Activated naive CD4-positive, alpha-beta T cell treated with anti-CD3 and anti-CD28 coated beads for 36 hours (primary cell): Measurements from ENCODE around the gene ZNF618. TPM values are rescaled to one million over a fixed set of nuclear protein-coding genes. Genes with fewer than 3 reads are reported as not detected.

Source experiments
- CTCF ChIA-PET: fragments of 350-600 bp; sonication (Branson Sonifier 250); formaldehyde crosslinking; loops from one replicate; lab custom pipeline; 2021; ENCODE audit warnings: antibody characterized with exemption; lab: Charles Lee
- DNase-seq: peaks from one replicate; pipeline ENCODE4 v3.0.0-alpha.2; 2020
- H3K27ac Mint-ChIP-seq: one replicate; pipeline ENCODE4 v1.8.0; 2021; ENCODE audit warnings: mild to moderate bottlenecking, mixed read lengths
- H3K27me3 Mint-ChIP-seq: one replicate; pipeline ENCODE4 v1.8.0; 2021; ENCODE audit warnings: low read depth, mixed read lengths
- H3K36me3 Mint-ChIP-seq: one replicate; pipeline ENCODE4 v1.8.0; 2021; ENCODE audit warnings: low read depth, mixed read lengths
- H3K4me1 Mint-ChIP-seq: one replicate; pipeline ENCODE4 v1.8.0; 2021; ENCODE audit warnings: low read depth, mixed read lengths
- H3K4me3 Mint-ChIP-seq: one replicate; pipeline ENCODE4 v1.8.0; 2021; ENCODE audit warnings: mild to moderate bottlenecking, moderate library complexity, mixed read lengths
- H3K9me3 Mint-ChIP-seq: one replicate; pipeline ENCODE4 v1.8.0; 2021; ENCODE audit warnings: mixed read lengths
- intact Hi-C: fragments of 100-400 bp; cut with micrococcal nuclease; formaldehyde crosslinking; loops from one replicate; pipeline ENCODE4 v1.15.1; 2023
- total RNA-seq, 2 experiments: library from RNA; stranded (reverse); gene quantifications; one replicate each; pipeline ENCODE4 v1.2.3, GENCODE V29; 2021

Gene ZNF618
- total RNA-seq, 2 experiments from 2014 or later: 0.02 to 0.10 TPM

DNA sequence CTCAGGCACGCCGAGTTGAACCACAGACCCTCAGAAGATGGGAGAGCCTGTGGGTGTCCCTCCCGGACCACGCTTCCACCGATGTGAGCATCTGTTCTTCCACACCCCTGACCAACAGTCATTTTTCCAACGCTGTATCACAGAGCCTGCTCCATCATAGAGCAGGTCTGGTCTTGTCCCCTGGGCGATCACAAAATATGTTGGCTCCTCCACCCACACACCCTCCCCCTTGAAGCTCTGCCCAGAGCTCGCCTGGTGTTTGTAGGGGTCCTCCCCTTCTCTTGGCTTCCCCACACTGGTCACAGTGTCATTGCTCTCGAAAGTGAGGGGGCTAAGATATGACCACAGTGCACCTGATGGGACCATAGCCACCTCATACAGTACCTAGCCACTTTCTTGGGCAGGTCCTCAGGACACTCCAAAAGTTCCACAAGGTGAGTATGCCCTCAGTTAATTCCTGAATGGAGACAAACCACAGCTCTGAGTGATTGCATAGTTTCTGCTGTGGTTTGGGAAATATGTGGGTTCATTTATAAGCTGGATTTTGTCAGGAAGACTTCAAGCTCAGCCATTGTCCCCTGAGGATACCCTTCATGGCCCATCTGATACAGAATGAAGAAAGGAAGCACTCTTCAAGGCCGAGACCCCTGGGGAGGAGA, 3.5 kb upstream of the ZNF618 start:
- H3K9me3 Mint-ChIP-seq: no peaks in the 10 kb centered on the region
- DNase-seq: no peak
- peaks cover 17% of the 10 kb centered on the region for H3K27me3 Mint-ChIP-seq
- H3K36me3 Mint-ChIP-seq: peaks cover 1% of the 10 kb centered on the region
- CTCF ChIA-PET: interaction anchor here (1.0 to 1.1 kb wide), 2 partner anchors 40 to 65 kb away, joined by 3 to 7 read pairs; no protein-coding TSS in a partner anchor
- intact Hi-C loops: no loop called here
- no peak overlapping the region for H3K4me3 Mint-ChIP-seq
- H3K4me1 Mint-ChIP-seq: peaks cover 4% of the 10 kb centered on the region
- H3K27ac Mint-ChIP-seq: no peak overlapping the region

GRCh38 chr9:113873446-113873845, 2.7 kb upstream of the ZNF618 start:
- no peak for DNase-seq
- Mint-ChIP-seq H3K4me1 (peaks cover 4% of the 10 kb centered on the region), H3K4me3 (no peak overlapping the region), H3K36me3 (peaks cover 1% of the 10 kb centered on the region), H3K27ac (no peak overlapping the region), H3K27me3 (peaks cover 17% of the 10 kb centered on the region), H3K9me3 (no peaks in the 10 kb centered on the region)
- CTCF ChIA-PET: interaction anchor here (1.0 to 1.1 kb wide), 2 partner anchors 41 to 65 kb away, joined by 3 to 7 read pairs; no protein-coding TSS in a partner anchor
- intact Hi-C loops: no loop called here

DNA sequence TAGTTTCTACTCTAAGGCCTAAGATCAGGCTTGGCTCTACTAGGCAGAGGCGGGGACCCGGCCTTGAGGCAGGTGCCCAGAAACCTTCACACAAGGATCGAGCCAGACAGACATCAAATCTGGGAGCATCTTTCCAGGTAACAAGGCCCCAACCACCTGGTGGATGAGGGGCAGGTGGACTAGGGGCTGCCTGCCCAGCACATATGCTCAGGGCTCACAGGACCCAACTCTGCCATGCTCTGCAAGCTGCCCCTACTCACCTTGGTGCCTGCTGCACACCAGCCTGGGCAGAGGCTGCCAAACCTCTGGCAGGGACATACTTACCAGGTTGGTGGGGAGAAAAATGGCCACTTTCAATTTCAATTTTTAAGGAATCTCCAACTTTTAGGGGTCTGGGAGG, 2.2 kb upstream of the ZNF618 start:
- H3K36me3 Mint-ChIP-seq: peaks cover 1% of the 10 kb centered on the region
- intact Hi-C loops: no loop called here
- no peaks in the 10 kb centered on the region for H3K9me3 Mint-ChIP-seq

GRCh38 chr9:113875459-113876150, 504 bp upstream of the ZNF618 start:
- DNase-seq: no peak
- peaks cover 4% of the 10 kb centered on the region for H3K4me1 Mint-ChIP-seq
- H3K4me3 Mint-ChIP-seq: peak overlapping the region; percentile 34
- H3K36me3 Mint-ChIP-seq: peaks cover 1% of the 10 kb centered on the region
- H3K27ac Mint-ChIP-seq: no peak overlapping the region
- intact Hi-C loops: loop anchor here (1.0 kb wide), 3 partner anchors 68 to 193 kb away; no protein-coding TSS in a partner anchor
- H3K9me3 Mint-ChIP-seq: no peaks in the 10 kb centered on the region
- H3K27me3 Mint-ChIP-seq: peaks cover 17% of the 10 kb centered on the region
- CTCF ChIA-PET: interaction anchor here (1.1 kb wide), 1 partner anchor 14 kb away, joined by 3 read pairs; no protein-coding TSS in a partner anchor

More for the DNA sequence above, 2.2 kb upstream of the ZNF618 start:
- Mint-ChIP-seq H3K27ac (no peak overlapping the region), H3K27me3 (peaks cover 17% of the 10 kb centered on the region), H3K4me3 (no peak overlapping the region), H3K4me1 (peaks cover 4% of the 10 kb centered on the region)
- CTCF ChIA-PET: no interaction called here
- DNase-seq: no peak

DNA sequence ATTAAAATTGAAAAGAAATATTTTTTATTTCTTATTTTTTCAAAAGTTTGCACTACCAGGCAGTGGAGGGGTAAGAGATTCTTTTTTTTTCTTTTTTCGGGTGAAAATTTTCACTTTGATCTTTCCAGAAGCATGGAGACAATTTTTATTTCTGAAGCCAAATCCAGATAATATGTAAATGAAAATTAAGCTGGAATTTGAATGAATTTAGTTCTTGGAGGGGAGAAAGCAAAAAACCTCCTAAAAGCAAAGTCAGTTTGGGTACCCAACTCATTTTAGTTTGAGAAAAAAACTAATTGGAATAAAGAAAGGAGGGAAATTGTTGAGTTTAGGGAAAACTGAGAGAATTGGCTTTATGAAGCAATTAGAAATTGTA, 872 bp downstream of the ZNF618 start:
- H3K27me3 Mint-ChIP-seq: peaks cover 17% of the 10 kb centered on the region
- H3K36me3 Mint-ChIP-seq: peaks cover 1% of the 10 kb centered on the region
- DNase-seq: no peak
- CTCF ChIA-PET: interaction anchor here (0.6 to 1.8 kb wide), 12 partner anchors 12 to 856 kb away, joined by 3 to 12 read pairs (median 3); no protein-coding TSS in a partner anchor
- intact Hi-C loops: loop anchor here (1.0 kb wide), 3 partner anchors 70 to 195 kb away; no protein-coding TSS in a partner anchor
- peak overlapping the region; percentile 80 for H3K4me3 Mint-ChIP-seq
- H3K9me3 Mint-ChIP-seq: no peaks in the 10 kb centered on the region
- H3K4me1 Mint-ChIP-seq: peaks cover 4% of the 10 kb centered on the region
- no peak overlapping the region for H3K27ac Mint-ChIP-seq

DNA sequence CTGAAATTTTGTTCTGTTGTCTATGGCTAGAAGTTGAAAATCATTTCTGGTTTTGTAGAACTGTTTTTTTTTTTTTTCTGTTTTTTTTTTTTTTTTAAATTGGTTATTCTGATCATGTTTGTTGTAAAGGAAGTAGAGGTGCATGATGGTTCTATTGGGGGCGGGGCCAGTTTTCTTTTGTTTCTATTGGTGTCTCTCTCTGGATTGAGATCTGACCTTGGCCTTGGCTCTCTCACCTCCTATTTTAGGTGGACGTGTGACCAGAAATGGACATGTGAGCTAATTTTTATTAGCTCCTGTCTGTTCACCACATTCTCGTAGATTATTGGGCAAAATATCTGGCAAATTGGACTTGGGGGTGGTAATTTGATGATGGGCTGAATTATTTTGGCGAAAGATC, 3.2 kb downstream of the ZNF618 start:
- Mint-ChIP-seq H3K4me1 (peaks cover 4% of the 10 kb centered on the region), H3K27ac (no peak overlapping the region), H3K4me3 (no peak overlapping the region), H3K27me3 (peaks cover 12% of the 10 kb centered on the region), H3K9me3 (no peaks in the 10 kb centered on the region), H3K36me3 (peaks cover 1% of the 10 kb centered on the region)
- CTCF ChIA-PET: interaction anchor here (1.0 kb wide), 1 partner anchor 14 kb away, joined by 6 read pairs; no protein-coding TSS in a partner anchor
- intact Hi-C loops: no loop called here
- peak; percentile 14 for DNase-seq

DNA sequence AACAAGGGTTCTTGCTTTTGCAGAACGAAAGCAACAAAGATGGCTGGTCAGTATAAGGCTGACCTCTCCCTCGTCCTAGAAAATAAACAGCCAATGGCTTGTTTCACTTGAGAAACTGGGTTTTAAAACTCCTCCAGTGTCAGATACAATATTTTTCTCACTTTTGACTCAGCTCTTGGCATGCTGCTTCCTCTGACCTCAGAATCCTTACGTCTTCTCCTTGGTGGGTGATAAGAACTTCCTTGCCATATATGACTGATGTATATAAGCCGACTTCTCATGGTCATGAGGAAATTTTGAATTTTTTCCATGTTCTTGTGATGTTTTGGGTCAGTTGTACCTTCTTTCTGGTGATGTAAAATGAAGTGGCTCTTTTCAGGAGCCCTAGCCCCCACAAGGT, 3.8 kb downstream of the ZNF618 start:
- CTCF ChIA-PET: interaction anchor here (0.6 kb wide), 1 partner anchor 110 kb away, joined by 3 read pairs; no protein-coding TSS in a partner anchor
- H3K4me3 Mint-ChIP-seq: no peak overlapping the region

DNA sequence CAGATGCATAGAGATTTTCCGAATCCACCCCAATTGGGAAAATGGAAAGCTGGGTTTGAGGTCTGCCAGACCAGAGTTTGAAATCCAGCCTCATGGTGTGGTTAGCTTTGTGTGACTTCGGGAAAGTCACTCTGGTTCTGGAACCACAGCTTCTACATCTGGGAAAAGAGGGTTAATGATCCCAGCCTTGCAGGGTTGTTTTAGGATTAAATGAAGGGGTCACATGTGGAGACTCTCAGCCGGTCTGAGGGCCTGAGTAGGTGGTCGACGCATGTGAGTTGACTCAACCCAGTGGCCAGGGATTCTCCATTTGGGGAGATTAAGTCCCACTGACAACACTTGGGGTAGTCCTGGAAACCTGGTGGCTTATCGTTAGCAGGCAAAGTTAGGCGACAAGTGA, 6.1 kb downstream of the ZNF618 start:
- H3K4me1 Mint-ChIP-seq: peaks cover 12% of the 10 kb centered on the region
- CTCF ChIA-PET: interaction anchor here (0.5 to 1.0 kb wide), 2 partner anchors 26 to 66 kb away, joined by 4 to 5 read pairs; no protein-coding TSS in a partner anchor
- DNase-seq: no peak
- peaks cover 3% of the 10 kb centered on the region for H3K27me3 Mint-ChIP-seq
- H3K36me3 Mint-ChIP-seq: no peaks in the 10 kb centered on the region
- H3K4me3 Mint-ChIP-seq: no peak overlapping the region
- no peaks in the 10 kb centered on the region for H3K9me3 Mint-ChIP-seq
- no peak overlapping the region for H3K27ac Mint-ChIP-seq
- intact Hi-C loops: no loop called here

More for the DNA sequence above, 3.8 kb downstream of the ZNF618 start:
- DNase-seq: no peak
- Mint-ChIP-seq H3K27me3 (peaks cover 9% of the 10 kb centered on the region), H3K9me3 (no peaks in the 10 kb centered on the region), H3K36me3 (peaks cover 1% of the 10 kb centered on the region), H3K27ac (no peak overlapping the region), H3K4me1 (peaks cover 4% of the 10 kb centered on the region)
- intact Hi-C loops: no loop called here

DNA sequence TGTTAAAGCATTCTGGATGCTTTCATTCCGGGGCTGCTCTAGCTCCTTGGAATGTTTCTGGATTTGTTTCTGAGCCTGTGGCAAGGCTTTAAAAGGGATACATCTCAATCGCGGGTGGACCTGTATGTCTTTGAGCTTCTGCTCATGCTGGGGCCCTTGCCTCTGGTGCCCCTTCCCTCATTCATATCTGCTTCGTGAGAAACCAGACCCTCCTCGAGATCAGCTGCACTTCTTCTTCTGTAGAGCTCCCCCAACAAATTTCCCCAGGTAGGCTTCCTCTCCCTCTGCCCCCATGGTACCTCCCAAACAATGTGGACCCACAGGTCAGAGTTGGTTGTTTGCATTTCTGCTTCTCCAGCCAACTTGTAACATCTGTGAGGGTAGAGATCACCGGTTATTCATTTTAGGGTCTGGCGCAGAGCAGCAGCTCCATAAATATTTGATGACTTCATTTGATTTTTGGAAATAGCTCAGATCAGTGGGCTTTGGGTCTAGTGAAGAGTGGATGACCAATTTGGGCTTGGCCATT, 6.6 kb downstream of the ZNF618 start:
- Mint-ChIP-seq H3K4me3 (no peak overlapping the region), H3K4me1 (peaks cover 14% of the 10 kb centered on the region), H3K27me3 (peaks cover 3% of the 10 kb centered on the region), H3K27ac (no peak overlapping the region), H3K36me3 (no peaks in the 10 kb centered on the region), H3K9me3 (no peaks in the 10 kb centered on the region)
- no peak for DNase-seq
- intact Hi-C loops: no loop called here
- CTCF ChIA-PET: interaction anchor here (0.5 to 1.0 kb wide), 2 partner anchors 25 to 66 kb away, joined by 4 to 5 read pairs; no protein-coding TSS in a partner anchor

GRCh38 chr9:113885183-113886025, 9.3 kb downstream of the ZNF618 start:
- Mint-ChIP-seq H3K27me3 (peaks cover 3% of the 10 kb centered on the region), H3K27ac (no peak overlapping the region), H3K36me3 (no peaks in the 10 kb centered on the region), H3K9me3 (no peaks in the 10 kb centered on the region), H3K4me1 (peaks cover 14% of the 10 kb centered on the region), H3K4me3 (no peak overlapping the region)
- intact Hi-C loops: no loop called here
- CTCF ChIA-PET: no interaction called here
- no peak for DNase-seq

- DNase-seq: no peak
- CTCF ChIA-PET: no interaction called here
- Mint-ChIP-seq H3K27me3 (peaks cover 3% of the 10 kb centered on the region), H3K9me3 (no peaks in the 10 kb centered on the region), H3K4me3 (no peak overlapping the region), H3K36me3 (no peaks in the 10 kb centered on the region), H3K27ac (no peak overlapping the region), H3K4me1 (peaks cover 14% of the 10 kb centered on the region)
- intact Hi-C loops: no loop called here
Measured at GRCh38 chr9:113886026-113886369, 9.9 kb downstream of the ZNF618 start.

DNA sequence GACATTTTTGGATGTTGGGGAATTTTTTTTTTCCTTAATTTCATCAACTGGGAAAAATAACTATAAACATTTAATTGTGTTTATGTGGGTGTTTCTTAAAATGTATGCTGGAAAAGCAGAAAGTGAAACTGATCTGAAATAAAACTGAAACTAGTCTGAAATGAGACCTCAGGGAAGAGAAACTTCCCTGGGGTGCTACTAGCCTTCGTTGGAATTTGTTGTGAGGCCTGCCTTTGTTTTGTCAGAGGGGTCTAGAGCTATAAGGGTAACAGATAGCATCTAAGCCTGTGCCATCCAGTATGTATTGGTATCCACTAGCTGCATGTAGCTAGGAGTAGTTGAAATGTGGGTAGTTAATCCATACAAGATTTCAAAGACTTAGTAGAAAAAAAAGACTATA, 10.4 kb downstream of the ZNF618 start:
- no peaks in the 10 kb centered on the region for H3K36me3 Mint-ChIP-seq
- H3K27me3 Mint-ChIP-seq: peaks cover 3% of the 10 kb centered on the region
- DNase-seq: no peak
- CTCF ChIA-PET: no interaction called here
- H3K9me3 Mint-ChIP-seq: no peaks in the 10 kb centered on the region
- H3K4me3 Mint-ChIP-seq: no peak overlapping the region
- H3K27ac Mint-ChIP-seq: no peak overlapping the region
- H3K4me1 Mint-ChIP-seq: peaks cover 14% of the 10 kb centered on the region
- intact Hi-C loops: no loop called here
